GM12865 (cell line): ENCODE data around the gene SAP30.
A peak's percentile ranks its signal among the peaks of the same experiment; 100 is the strongest.

ENCODE experiments used
- DNase-seq: peaks from one replicate; pipeline ENCODE4 v3.0.0; 2010; ENCODE audit warnings: low read depth
- H3K4me3 ChIP-seq: 2 replicates; pipeline ENCODE4 v1.5.1; 2011; ENCODE audit warnings: mild to moderate bottlenecking, low read depth, low read length, control low read depth
- TF ChIP-seq, protein P1 (sequence below): IDR thresholded peaks from 2 replicates; pipeline ENCODE4 v1.5.1; 2011; ENCODE audit warnings: low read length, control low read depth, low read depth, inconsistent platforms; ENCODE audit not compliant: insufficient read depth; ENCODE audit errors: missing control alignments

The SAP30 gene, protein sequence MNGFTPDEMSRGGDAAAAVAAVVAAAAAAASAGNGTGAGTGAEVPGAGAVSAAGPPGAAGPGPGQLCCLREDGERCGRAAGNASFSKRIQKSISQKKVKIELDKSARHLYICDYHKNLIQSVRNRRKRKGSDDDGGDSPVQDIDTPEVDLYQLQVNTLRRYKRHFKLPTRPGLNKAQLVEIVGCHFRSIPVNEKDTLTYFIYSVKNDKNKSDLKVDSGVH

DNA sequence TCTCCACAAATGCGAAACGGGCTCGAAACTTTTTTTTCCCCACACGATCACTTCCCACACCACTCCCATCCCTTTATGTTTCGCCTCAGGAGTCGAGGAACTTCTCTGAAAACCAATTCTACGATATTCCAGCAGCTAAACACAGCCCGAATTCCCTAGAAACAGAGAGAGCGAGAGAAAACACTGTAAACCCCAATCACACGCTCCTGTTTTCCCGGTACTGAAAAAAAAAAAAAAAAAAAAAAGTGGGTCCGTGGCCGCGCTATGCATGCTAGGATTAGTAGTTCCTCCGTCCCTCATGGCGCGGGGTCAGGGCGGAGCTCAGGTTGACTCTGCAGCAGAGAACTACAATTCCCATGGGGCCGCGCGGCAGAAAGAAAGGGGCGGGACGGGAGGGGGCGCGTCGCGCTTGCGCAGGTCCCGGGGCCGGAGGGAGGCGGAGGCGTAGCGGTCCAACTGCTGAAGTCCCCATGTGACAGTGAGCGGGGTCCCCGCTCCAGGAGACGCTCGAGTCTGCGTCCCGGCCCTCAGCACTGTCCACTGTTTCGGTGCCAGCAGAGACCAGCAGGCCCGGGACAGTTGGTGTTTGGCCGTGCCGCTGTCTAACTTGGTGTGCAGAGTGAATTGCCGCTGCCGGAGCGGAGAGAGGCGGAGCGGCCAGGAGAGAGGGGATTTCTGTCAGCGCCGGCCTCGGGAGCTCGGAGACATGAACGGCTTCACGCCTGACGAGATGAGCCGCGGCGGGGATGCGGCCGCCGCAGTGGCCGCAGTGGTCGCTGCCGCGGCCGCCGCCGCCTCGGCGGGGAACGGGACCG is at the start of gene SAP30:
TSS of gene SAP30 (plus strand) at position 478 of the 815 bp plus-strand sequence. CDS start at position 707, 229 bp downstream.
- TF ChIP-seq, protein P1, sequence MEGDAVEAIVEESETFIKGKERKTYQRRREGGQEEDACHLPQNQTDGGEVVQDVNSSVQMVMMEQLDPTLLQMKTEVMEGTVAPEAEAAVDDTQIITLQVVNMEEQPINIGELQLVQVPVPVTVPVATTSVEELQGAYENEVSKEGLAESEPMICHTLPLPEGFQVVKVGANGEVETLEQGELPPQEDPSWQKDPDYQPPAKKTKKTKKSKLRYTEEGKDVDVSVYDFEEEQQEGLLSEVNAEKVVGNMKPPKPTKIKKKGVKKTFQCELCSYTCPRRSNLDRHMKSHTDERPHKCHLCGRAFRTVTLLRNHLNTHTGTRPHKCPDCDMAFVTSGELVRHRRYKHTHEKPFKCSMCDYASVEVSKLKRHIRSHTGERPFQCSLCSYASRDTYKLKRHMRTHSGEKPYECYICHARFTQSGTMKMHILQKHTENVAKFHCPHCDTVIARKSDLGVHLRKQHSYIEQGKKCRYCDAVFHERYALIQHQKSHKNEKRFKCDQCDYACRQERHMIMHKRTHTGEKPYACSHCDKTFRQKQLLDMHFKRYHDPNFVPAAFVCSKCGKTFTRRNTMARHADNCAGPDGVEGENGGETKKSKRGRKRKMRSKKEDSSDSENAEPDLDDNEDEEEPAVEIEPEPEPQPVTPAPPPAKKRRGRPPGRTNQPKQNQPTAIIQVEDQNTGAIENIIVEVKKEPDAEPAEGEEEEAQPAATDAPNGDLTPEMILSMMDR, result no peak
- H3K4me3 ChIP-seq, result peak within 1 kb of the TSS; percentile 90
- peak; percentile 99 for DNase-seq

DNA sequence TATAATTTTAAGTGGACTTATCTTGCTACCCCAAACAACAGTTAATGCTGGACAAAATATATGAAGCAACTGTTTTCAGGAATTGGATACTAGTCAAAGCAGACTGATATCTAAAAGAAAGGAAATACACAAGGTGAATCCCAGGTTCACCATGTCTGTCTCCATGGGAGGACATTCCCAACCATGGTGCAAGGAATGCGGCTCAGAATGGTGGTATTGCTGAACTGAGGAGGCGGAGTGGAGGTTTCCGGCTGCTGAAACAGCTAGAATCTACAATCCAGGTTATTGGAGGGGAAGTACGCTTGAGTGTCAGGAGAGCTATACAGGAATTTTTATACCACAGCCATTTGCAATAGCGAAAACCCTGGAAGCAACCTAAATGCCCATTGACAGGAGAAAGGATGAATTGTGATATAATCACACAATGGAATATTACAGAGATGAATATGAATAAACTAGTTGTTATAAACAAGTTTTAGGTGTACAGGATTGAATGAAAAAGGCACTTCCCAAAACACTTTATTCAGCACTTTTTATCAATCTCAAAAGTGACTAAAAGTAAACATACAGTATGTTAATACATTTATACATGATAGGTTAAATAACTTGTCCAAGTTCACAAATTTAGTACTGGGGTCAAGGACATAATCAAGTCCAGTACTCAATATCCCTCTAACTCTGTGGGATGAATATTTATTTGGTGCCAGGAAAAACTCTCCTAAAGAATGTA is 45.6 kb upstream of the SAP30 start:
- DNase-seq, result no peak
- TF ChIP-seq, protein P1, result no peak
- H3K4me3 ChIP-seq, result no peak overlapping the region

DNA sequence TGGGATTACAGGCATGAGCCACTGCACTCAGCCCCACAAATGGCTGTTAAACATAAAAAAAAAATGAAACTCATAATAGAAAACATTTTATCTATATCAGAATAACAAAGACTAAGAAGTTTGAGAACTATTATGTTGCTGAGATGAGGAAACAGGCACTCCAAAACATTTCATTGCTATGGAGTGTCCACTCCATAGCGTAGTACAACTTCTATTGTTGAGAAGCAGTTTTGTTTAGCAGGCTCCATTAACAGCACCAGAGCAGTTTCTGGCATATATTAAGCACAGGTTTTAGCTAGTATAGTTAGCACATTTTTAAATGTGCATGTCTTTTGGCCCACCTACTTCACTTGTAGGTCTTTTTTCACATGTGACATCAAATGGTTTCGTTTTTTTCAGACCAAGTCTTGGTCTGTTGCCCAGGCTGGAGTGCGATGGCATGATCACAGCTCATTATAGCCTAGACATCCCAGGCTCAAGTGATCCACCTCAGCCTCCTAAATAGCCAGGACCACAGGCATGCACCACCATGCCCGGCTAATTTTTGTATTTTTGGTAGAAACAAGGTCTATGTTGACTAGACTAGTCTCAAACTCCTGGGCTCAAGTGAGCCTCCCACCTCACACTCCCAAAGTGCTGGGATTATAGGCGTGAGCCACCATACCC is 42.4 kb upstream of the SAP30 start:
- TF ChIP-seq, protein P1, result no peak
- H3K4me3 ChIP-seq, result no peak overlapping the region
- DNase-seq, result no peak

DNA sequence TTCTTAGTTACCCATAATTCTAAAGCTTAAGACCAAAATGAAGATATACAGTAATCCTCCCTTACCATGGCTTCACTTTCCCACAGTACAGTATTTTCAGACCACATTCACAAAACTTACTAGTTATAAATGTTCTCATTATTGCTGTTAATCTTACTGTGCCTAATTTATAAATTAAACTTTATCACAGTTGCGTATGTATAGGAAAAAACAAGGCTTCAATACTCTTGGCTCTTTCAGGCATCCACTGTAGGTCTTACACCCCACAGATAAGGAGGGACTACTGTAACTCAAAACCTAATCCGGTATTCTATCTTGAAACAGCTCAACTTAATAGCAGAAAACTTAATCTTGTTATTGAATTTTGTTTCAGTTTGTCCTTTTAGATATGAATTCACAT is 40.2 kb upstream of the SAP30 start:
- TF ChIP-seq, protein P1, result no peak
- no peak overlapping the region for H3K4me3 ChIP-seq
- DNase-seq, result no peak

DNA sequence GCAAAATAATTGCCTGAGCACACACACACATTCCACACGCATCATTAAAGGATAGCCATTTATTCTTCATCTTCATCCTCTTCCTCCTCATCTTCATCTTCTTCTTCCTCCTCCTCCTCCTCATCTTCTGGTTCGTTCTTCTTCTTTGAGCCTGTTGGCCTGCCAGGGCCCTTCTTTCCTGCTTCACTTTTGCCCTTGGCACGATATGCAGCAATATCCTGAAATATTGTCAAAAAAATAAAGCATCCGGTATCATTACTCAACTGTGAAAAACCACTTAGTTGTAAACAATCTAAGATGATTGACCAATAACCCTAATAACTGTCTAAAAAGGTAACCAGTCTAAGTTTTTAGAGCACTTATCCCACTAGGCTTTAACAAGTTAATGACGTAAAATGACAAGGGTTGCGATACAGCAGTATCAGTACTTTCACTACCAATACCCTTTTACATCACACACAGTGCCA is 38.7 kb upstream of the SAP30 start:
- DNase-seq, result peak; percentile 38
- TF ChIP-seq, protein P1, result no peak
- H3K4me3 ChIP-seq, result peak overlapping the region; percentile 99

DNA sequence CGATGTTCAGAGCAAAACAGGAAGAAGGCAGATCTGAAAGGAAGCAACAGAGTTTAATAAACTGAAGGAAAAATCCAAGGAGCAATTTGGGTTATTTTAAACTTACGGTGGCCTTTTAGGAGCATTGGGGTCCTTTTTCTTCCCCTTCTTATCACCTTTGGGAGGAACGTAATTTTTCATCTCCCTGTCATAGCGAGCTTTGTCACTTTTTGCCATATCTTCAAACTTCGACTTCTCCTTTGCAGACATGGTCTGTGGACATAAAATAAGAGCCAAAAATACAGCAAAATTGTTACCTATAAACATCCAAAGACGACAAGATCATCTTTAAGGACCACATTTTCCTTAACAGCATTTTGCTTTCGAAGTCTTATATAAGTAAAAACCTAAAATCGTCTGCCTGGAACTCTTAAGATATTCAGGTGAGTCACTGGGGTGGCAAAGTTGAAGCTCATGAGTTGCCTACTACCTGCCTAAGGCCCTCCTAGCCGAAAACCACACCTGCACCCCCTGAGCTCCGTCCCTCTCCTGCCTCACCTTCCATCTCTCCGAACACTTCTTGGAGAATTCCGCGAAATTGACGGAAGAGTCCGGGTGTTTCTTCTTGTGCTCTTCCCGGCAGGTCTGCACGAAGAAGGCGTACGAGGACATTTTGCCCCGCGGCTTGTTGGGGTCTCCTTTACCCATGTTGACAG is 37.6 kb upstream of the SAP30 start:
- no peak for DNase-seq
- H3K4me3 ChIP-seq, result peak overlapping the region; percentile 99
- TF ChIP-seq, protein P1, result no peak
